NCI-H187 (cell line): Measurements from ENCODE around the gene PCDH11Y.
"Not testable (repeated sequence)": the region's sequence is repeated elsewhere in the genome, so short reads cannot be mapped to it uniquely, and the experiment has no call there.

Source experiments
- DNase-seq, 2 experiments: peaks; one replicate each; lab custom pipeline; 2025; lab: John Stamatoyannopoulos, UW

PCDH11Y gene

GRCh38 chrY:5000057-5000456, at the start of gene PCDH11Y:
Gene PCDH11Y (plus strand): TSS chrY:5000296. CDS start chrY:5057100, 56,804 bp downstream.
- DNase-seq, result not testable (repeated sequence)

DNA sequence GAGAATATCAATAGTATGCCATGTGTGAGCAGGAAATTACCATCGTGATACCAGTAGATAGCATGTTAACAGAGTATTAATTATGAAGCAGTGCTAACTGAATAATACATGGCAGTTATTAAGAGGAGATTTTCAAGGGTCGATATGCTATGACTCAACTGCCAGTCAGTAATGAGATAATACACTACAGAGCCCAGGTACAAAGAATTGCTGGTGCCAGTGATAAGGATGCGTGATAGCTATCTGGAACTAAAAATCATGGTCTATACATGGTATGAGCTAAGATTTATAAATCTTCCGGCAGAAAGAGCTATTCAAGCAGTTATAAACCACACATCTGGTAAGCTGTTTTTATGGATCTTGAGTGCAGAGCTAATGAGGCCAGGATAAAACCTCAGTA, 32.2 kb upstream of the PCDH11Y start:
- not testable (repeated sequence) for DNase-seq

DNA sequence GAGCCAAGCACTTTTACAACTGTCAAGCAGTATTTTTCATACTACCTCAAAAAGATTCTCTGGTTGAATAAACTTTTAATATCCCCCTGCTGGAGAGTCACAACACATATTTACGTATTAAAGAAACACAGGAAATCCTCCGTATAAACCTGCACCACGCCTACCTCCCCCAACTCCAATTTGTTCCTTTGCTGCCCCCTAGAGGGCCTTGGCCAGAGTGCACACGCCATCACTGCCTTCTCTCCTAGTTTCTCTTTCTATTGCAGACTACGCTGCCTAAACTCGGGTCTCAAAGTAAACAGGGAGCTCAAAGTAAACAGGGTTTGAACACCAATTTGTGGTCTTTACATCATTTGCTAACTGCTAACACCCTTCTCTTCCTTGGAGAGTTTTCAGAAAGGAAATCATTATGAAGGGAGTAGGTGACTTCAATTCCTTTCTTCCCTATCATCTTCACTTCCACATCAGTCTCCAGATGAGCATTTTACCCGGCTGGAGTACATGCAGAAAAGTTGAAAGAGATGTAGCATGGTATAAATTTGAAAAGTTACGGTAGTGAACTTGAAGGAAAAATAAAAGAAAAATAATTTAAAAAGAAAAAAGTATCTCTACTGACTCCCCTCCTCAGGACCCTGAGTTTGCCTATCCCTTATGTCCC, 8.2 kb upstream of the PCDH11Y start:
- not testable (repeated sequence) for DNase-seq

DNA sequence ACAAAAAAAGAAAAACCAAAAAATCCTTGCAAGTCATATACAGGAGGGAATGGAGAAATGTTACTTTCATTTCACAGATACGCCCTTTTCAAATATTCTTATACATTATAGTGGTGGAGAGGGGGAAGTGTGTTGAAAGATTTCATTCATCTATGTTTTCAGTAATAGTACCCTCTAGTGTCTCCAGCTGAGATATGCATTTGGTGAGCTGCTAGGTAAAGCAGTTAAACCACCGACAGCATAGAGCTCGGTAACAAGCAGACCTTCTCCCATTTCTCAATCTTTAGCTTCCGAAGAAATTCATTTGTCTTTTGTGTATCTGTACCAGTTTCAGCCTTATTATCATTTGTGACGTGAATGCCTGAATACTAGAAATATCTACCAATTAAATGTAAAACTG, 5.2 kb upstream of the PCDH11Y start:
- DNase-seq, result not testable (repeated sequence)

DNA sequence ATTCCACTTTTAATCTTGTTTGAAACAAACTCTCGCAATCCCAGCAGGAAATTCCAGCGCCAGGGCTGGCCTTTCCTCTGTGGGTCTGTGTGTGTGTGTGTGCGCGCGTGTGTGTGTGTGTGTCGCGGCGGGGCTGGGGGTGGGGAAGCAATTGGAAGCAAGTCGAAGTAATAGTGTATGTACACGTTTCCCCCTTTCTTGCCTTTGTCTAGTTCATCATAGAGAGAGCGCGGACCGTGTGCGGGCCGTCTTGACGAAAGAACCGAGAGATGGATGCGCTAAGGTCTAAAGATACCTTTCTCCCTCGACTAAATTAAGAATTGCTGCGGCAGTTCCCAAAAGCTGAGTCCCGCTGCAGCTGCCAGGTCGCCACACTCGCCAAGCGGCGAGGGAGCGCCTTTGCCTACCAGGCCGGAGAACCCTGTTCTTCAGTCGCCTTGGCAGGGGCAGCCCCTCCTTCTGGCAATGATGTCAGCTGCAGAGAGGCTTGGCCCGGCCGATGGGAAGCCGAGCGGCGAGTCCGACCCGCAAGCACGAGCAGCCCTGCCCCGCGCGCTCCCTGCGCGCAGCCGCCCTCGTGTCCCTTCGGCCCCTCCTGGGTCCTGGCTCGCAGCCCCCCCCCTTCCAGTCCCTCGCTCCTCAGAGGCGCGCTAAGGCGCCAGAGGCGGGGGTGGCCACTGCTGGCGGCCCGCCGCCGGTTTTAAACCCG, 2.5 kb downstream of the PCDH11Y start:
- not testable (repeated sequence) for DNase-seq

GRCh38 chrY:5038972-5039523, 39.0 kb downstream of the PCDH11Y start:
- not testable (repeated sequence) for DNase-seq

DNA sequence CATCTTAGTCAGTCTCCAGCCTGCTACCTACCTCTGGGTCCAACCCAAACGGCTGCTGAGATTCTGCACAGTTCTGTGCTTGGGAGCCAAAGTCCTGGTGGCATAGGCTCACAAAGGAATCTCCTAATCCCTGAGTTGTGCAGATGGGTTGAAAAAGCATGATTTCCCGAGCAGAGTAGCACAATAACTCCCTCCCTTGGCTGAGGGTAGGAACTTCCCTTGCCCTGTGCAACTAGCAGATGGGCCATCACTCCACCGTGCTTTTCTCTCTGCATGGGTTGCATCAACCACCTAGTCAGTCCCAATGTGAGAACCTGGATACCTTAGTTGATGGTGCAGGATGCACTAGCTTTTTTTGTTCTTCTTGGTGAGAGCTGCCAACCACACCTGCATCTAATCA, 82.9 kb downstream of the PCDH11Y start:
- DNase-seq, result not testable (repeated sequence)

DNA sequence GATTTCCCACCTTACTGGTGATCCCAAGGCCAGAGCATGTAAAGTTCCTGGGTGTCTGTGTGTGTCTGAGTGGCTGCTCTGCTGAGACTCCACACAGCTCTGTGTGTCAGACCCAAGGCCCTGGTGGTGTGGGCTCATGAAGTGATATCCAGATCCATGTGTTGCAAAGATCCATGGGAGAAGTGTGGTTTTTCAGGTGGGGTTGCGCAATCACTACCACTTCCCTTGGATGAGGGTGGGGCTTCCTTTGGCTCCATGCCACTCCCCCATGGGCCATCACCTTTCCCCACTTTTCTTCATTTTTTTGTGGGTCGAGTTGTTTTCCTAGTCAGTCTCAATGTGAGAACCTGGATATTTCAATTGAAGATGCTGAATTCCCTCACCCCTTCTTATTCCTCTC, 182.9 kb downstream of the PCDH11Y start:
- DNase-seq, result not testable (repeated sequence)

DNA sequence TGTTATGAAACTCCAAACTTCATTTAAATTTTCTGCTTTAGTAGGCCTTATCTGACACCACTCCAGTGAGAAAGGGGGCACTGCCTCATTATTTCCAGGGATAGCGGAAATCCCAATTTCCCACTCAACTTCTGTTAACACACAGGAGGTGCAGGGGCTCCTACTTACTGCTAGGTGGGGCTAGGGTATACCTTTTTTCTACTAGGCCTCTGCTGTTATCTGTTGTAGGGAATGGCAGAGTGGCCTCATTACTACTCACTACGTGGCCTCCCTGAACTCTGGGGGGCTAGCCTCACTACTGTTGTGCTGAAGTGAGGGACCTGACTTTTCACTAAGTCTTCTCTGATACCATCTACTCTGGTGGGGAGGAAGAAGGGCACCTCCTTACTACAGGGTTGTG, 215.0 kb downstream of the PCDH11Y start:
- DNase-seq, result not testable (repeated sequence)

GRCh38 chrY:5324931-5325330, 324.8 kb downstream of the PCDH11Y start:
- not testable (repeated sequence) for DNase-seq

DNA sequence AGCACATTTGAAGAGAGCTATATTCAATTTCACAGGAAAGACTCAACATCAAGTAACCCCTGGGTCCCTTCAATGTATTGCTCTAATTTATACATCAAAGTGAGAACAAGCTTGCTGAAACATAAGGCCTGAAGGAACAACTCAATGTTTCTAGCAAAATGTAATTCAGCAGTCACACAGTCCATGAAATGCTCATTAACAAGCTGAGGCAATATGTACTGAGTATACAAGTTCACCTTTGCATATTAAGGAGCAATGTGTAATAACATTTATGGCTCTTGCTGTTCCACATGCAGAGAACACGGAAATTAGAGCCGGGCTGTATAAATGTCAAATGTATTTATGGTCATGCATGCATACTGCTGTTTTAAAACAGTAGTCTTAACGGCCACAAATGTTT, 342.1 kb downstream of the PCDH11Y start:
- DNase-seq, result not testable (repeated sequence)

DNA sequence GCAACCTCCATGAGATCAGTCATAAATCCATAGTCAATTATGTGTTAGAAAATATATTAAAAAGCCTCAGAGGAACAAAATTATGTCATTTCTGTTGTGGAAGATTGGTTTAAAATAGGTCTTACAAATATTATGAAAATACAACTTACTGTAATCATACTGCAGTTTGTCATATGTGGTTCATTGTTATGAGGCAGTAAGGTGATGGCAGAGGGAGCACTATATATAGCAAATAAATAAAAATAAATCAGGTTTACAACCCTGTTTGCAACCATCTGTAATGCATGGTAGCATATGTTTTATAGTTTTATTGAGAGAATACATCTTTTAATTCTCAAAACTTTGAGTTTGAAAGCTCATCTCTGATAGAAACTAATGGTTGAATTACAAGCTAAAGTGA, 543.6 kb downstream of the PCDH11Y start:
- not testable (repeated sequence) for DNase-seq

DNA sequence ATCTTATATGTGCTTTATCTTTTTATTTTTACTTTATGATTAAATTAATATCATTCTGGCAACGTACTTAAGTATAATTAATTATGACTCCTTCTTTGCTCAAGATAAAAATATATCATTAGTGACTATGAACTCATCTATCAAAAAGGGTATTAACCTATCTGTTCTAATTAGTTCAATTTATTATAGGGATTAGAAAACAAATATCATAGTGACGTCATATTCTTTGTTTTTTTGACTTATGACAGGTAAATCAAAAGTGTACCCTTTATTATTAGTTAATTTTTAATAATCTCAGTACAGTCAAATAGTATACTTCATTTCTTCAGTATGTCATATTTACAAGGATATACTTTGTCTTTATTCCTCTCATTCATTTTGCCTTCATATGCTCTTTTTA, 638.5 kb downstream of the PCDH11Y start:
- not testable (repeated sequence) for DNase-seq

DNA sequence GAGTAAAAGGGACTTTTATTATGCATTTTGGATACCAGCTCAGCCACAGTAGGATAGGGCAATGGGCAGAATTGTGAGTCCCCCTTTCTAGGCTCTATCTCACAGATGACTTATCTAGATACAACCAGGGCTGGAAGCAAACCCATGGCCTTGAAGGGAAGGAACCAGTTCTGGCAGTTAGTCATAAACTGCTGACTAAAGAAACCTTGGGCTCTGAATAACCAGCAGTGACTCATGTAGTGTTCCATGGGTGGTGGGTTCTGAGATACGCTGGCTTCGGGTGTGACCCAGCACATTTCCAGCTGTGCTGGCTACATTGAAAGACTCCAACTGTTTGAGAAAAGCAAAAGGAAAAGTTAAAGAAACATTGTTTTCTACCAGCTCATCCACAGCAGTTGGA, 679.2 kb downstream of the PCDH11Y start:
- DNase-seq, result not testable (repeated sequence)

- not testable (repeated sequence) for DNase-seq
Measured at GRCh38 chrY:5708727-5709126, 708.6 kb downstream of the PCDH11Y start.

- DNase-seq, result not testable (repeated sequence)
Measured at GRCh38 chrY:5709788-5710381, 709.8 kb downstream of the PCDH11Y start.

DNA sequence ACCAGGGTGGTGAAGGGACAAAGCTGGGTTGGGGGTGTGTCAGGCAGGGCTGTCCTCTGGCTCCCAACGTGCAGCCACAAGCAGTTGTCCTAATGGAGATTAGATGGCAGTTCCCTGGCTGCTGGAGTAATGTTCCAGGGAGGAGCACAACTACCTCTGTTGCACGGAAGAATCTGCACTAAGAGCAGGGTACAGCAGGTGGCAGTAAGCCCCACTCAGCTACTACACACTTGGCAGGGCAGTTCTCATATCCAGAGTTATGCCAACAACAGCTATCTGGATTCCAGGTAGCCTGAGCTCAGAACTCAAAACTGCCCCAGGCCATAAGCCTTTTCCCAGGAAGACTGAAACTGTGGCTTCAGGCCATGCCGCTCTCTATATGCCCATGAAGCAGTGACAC, 761.3 kb downstream of the PCDH11Y start:
- not testable (repeated sequence) for DNase-seq

- DNase-seq, result not testable (repeated sequence)
Measured at GRCh38 chrY:5776485-5776884, 776.4 kb downstream of the PCDH11Y start.
